ENCODE measurements around the gene ADGRG3.

The ADGRG3 gene

GRCh38 chr16:57645691-57646387 is 22.3 kb upstream of the ADGRG3 start:
- no peak overlapping the region for H3K9ac ChIP-seq (ENCODE audit: low read length)
- no peak overlapping the region for H3K27ac ChIP-seq (ENCODE audit: low read length)
- H3K4me3 ChIP-seq (ENCODE audit: low read length): no peak overlapping the region
- H4K20me1 ChIP-seq (ENCODE audit: insufficient read depth, low read length): no peaks in the 10 kb centered on the region
- no peak overlapping the region for H3K4me2 ChIP-seq (ENCODE audit: low read depth, low read length)
- H3F3A ChIP-seq (ENCODE audit: insufficient read depth, low read length): peaks cover 11% of the 10 kb centered on the region
- no peaks in the 10 kb centered on the region for H3K27me3 ChIP-seq (replicated peaks; ENCODE audit: insufficient read depth, low read length)
- no peak for DNase-seq
- no peaks in the 10 kb centered on the region for H3K36me3 ChIP-seq (replicated peaks; ENCODE audit: insufficient read depth, low read length)
- H2AFZ ChIP-seq (ENCODE audit: low read length): no peak overlapping the region
- no peaks in the 10 kb centered on the region for H3K9me3 ChIP-seq (replicated peaks; ENCODE audit: insufficient read depth, low read length)
- no peaks in the 10 kb centered on the region for H3K9me2 ChIP-seq (replicated peaks; ENCODE audit: insufficient read depth, low read length)
- TF ChIP-seq EZH2 (optimal IDR thresholded peaks at IDR 0.05; ENCODE audit: low read depth, low read length): no peak
- no peak for TF ChIP-seq EZH2phosphoT487 (IDR thresholded peaks at IDR 0.05; ENCODE audit: low read length)
- TF ChIP-seq CTCF (IDR thresholded peaks at IDR 0.05; ENCODE audit: low read length): no peak
- no peaks in the 10 kb centered on the region for H3K79me2 ChIP-seq (ENCODE audit: low read length)
- H3K4me1 ChIP-seq (ENCODE audit: low read length): peaks cover 14% of the 10 kb centered on the region

- H3K9ac ChIP-seq (ENCODE audit: low read length): no peak overlapping the region
- no peaks in the 10 kb centered on the region for H3K79me2 ChIP-seq (ENCODE audit: low read length)
Measured at GRCh38 chr16:57646388-57647039, 21.6 kb upstream of the ADGRG3 start.

GRCh38 chr16:57647136-57647875 is 20.8 kb upstream of the ADGRG3 start:
- TF ChIP-seq EZH2 (optimal IDR thresholded peaks at IDR 0.05; ENCODE audit: low read depth, low read length) (no peak), EZH2phosphoT487 (IDR thresholded peaks at IDR 0.05; ENCODE audit: low read length) (no peak), CTCF (IDR thresholded peaks at IDR 0.05; ENCODE audit: low read length) (no peak)

More at GRCh38 chr16:57646388-57647039, 21.6 kb upstream of the ADGRG3 start:
- Histone ChIP-seq H3F3A (ENCODE audit: insufficient read depth, low read length) (peaks cover 11% of the 10 kb centered on the region), H3K27ac (ENCODE audit: low read length) (no peak overlapping the region), H3K36me3 (replicated peaks; ENCODE audit: insufficient read depth, low read length) (no peaks in the 10 kb centered on the region), H3K27me3 (replicated peaks; ENCODE audit: insufficient read depth, low read length) (no peaks in the 10 kb centered on the region), H3K4me1 (ENCODE audit: low read length) (peaks cover 14% of the 10 kb centered on the region), H3K4me2 (ENCODE audit: low read depth, low read length) (no peak overlapping the region), H4K20me1 (ENCODE audit: insufficient read depth, low read length) (no peaks in the 10 kb centered on the region), H2AFZ (ENCODE audit: low read length) (no peak overlapping the region), H3K9me2 (replicated peaks; ENCODE audit: insufficient read depth, low read length) (no peaks in the 10 kb centered on the region), H3K4me3 (ENCODE audit: low read length) (no peak overlapping the region), H3K9me3 (replicated peaks; ENCODE audit: insufficient read depth, low read length) (no peaks in the 10 kb centered on the region)
- TF ChIP-seq EZH2phosphoT487 (IDR thresholded peaks at IDR 0.05; ENCODE audit: low read length) (no peak), EZH2 (optimal IDR thresholded peaks at IDR 0.05; ENCODE audit: low read depth, low read length) (no peak)
- no peak for DNase-seq

More at GRCh38 chr16:57647136-57647875, 20.8 kb upstream of the ADGRG3 start:
- no peaks in the 10 kb centered on the region for H3K9me2 ChIP-seq (replicated peaks; ENCODE audit: insufficient read depth, low read length)
- no peaks in the 10 kb centered on the region for H3K36me3 ChIP-seq (replicated peaks; ENCODE audit: insufficient read depth, low read length)
- no peak overlapping the region for H3K4me3 ChIP-seq (ENCODE audit: low read length)
- H3K9ac ChIP-seq (ENCODE audit: low read length): no peak overlapping the region
- no peak overlapping the region for H3K4me2 ChIP-seq (ENCODE audit: low read depth, low read length)
- H2AFZ ChIP-seq (ENCODE audit: low read length): no peak overlapping the region
- H3F3A ChIP-seq (ENCODE audit: insufficient read depth, low read length): peaks cover 11% of the 10 kb centered on the region
- DNase-seq: no peak
- H4K20me1 ChIP-seq (ENCODE audit: insufficient read depth, low read length): no peaks in the 10 kb centered on the region
- no peaks in the 10 kb centered on the region for H3K9me3 ChIP-seq (replicated peaks; ENCODE audit: insufficient read depth, low read length)
- H3K27ac ChIP-seq (ENCODE audit: low read length): peak overlapping the region; percentile 63; the same call in 1 of the 2 replicates
- H3K27me3 ChIP-seq (replicated peaks; ENCODE audit: insufficient read depth, low read length): no peaks in the 10 kb centered on the region
- no peaks in the 10 kb centered on the region for H3K79me2 ChIP-seq (ENCODE audit: low read length)
- peaks cover 14% of the 10 kb centered on the region for H3K4me1 ChIP-seq (ENCODE audit: low read length)

All from MM.1S (cell line).